Activated CD8-positive, alpha-beta memory T cell treated with anti-CD3 and anti-CD28 coated beads for 4 hours (primary cell): ENCODE results near the gene PLXNA2.

Experiments used
- DNase-seq, 2 donors: peaks; one replicate each; pipeline ENCODE4 v3.0.0-alpha.2; 2020; ENCODE audit warnings: low read depth in 2 of 2

The PLXNA2 gene

DNA sequence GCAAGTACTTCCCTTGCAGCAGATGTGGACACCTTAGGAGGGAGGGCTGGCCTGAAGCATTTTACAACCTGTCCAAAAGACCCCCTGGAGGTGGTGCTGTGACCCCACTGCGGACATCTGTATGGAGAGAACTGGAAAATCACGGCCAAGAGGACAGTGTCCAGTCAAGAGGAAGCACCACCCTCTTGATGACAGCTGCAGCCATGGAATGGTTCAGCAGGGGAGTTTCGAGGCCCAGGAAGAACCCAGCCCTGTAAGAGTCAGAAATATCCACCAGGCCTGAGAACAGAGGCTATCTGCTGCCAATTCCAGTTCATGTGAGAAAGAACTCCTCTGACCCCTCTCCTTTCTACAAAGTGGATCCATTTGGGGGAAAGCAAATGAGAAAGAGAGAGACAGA is 126.8 kb downstream of the PLXNA2 start:
- DNase-seq, result no peak

DNA sequence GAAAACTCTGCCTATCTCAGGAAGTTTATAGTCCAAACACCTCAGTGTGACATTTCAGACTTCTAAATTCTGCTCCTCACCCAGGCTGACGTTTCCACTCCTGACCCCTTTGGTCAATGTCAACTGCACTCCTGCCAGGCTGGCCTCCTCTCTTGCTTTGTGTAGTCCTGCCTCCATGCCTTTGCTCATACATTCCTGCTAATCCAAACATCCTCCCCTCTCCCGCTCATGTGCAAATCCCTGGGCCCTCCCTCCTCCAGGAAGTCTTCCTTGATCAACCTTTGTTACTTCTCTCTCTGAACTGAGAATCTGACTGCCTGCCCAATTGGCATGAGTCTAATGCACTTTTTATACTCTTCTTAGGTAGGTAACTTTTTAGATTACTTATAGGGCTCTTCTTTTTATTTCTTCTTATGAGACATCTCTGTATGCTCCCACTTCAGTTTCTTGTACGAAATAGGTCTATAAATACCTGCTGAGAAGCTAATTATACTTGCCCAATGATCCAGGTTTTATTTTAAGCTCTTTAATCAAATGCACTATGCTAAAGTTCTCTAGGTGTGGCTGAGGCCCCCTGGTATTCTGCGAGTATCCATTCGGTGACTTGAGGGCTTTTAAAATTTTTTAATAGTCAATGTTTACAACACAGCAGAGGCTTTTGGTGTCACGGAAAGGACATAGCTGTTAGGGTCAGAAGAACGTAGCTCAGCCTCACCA is 128.1 kb downstream of the PLXNA2 start:
- no peak for DNase-seq

DNA sequence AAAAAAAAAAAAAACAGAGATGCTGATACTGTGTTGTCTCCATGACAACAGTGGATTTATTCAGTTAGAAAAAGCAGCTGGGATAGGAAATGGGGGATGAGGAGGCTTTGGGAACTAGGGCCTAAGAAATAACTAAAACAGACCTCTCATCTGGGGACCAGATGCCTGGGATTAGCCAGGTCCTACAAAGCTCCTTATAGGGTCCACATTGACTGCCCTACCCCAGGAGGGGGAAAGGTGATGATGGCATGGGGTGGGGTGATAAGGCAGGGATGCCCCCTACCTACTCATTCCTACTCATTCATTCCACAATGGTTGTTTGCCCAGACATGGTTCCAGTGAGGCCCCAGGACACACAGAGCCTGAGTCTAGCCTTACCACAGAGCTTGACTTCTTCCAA is 131.2 kb downstream of the PLXNA2 start:
- DNase-seq, result no peak

GRCh38 chr1:208112401-208112800 is 131.8 kb downstream of the PLXNA2 start:
- no peak for DNase-seq

GRCh38 chr1:208111646-208112190 is 132.5 kb downstream of the PLXNA2 start:
- DNase-seq, result no peak

DNA sequence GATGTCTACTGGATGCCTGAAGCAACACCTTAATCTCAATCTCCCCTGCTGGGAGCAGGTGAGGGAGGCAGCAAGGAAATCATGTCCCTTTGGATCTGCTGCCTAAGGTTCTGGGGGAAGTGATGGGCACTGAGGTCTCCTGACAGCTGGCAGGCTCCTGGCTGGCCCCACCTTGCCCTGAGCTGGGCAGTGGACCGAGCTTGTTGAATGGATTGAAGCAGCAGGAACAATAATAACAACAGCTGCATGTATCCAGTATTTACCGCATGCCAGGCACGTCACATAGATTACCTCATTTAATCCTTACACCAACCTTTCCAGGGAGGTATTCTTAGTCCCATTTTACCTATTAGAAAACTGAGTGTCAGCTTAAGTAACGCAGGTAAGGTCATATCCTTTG is 133.9 kb downstream of the PLXNA2 start:
- no peak for DNase-seq

- no peak for DNase-seq
These were observed 135.4 kb downstream of the PLXNA2 start for GRCh38 chr1:208108646-208109330.

DNA sequence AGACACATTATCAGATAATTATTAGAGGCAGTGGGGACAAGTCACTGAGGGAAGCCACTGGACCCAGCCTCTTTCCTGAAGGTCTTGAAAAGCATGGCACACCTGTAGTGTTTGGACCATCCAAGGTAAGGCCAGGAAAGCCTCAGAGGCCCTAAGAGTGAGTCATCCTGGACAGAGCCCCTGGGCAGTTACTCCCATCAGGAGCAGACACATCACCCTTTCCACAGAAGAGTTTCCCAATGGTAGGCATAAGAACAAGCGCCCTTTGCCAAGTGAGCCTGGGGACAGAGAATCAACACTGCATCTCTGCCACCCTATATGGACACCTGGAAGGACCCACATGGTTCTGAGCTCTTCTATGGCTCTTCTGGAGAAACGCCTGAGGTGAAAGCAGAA is 136.0 kb downstream of the PLXNA2 start:
- no peak for DNase-seq

GRCh38 chr1:208107425-208108212 is 136.6 kb downstream of the PLXNA2 start:
- DNase-seq, result no peak

- DNase-seq, result no peak
These were observed 138.0 kb downstream of the PLXNA2 start for GRCh38 chr1:208106218-208106617.

GRCh38 chr1:208105756-208106155 is 138.4 kb downstream of the PLXNA2 start:
- no peak for DNase-seq

DNA sequence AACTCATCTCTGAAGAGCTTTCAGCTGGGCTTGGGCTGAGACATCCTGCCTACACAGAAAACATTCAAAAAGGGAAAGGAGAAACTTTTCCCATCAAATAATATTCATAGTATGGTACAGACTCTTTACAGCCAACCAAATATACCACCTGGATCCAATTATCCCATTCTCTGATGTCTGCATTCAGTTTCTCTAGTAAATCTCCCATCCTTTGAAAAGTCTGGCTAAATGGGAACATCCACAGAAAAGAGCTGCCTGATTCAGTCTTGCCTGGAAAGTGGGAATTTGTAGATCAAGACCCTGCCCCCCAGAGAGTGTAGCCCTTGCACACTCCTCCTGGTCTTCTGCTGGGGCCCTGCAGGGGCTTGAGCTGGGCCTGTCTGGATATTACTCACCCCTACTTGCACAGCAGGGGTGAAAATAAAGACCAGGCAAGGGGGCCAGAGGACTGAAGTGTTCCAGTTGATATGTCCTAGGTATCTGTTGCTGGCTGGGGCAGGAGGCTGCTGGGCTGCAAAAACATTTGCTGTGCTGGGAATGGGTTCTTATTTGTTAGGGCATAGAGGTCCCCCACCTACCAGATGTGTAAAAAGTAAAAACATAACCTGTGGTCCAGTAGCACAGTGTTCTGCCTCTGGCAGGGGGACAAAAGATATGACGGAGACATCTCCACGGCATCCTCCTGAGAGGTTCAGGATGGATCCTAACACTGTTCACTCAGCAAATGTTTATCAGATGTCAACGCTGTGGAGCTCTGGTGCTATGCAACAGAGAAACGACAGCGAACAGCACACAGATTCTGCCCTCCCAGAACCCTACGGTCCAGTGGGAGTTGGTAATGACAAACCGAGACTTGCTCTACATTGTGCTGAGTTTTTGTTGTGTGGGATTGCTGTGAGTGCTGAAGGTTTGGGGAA is 140.3 kb downstream of the PLXNA2 start:
- DNase-seq, result no peak

GRCh38 chr1:208101661-208102431 is 142.3 kb downstream of the PLXNA2 start:
- DNase-seq, result no peak

- DNase-seq, result no peak
These were observed 143.3 kb downstream of the PLXNA2 start for GRCh38 chr1:208100906-208101305.

DNA sequence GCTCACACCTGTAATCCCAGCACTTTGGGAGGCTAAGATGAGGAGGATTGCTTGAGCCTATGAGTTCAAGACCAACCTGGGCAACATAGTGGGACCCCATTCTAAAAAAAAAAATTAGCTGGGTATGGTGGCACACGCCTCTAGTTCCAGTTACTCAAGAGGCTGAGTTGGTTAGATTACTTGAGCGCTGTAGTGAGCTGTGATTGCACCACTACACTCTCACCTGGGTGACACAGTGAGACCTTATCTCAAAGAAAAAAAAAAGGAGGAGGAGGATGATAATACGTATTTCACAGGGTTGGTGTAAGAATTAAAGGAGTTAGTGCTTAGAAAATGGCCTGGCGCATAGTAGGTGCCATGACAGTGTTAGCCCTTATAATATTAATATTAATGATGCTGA is 144.1 kb downstream of the PLXNA2 start:
- DNase-seq, result no peak

DNA sequence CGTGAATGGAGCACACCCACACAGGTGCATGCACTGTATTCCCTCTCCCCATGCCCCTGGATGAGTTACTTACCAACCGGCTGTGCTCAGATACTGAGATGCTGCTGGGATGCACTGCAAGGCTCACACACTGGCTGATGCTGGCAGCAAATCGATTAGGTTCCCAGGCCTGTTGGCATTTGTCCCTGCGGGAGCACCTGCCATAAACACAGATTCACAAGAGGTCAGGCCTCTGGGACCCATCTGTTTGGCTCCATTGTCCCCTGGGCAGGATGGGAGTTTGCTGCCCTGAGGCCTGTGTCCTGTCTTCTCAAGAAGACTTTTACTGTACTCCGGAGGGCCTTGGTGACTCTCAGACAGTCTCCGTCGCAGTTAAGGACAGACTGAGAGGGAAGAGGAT is 145.4 kb downstream of the PLXNA2 start:
- DNase-seq, result no peak

- peak in 1 of 2 donors; percentile 27 for DNase-seq
These were observed 150.1 kb downstream of the PLXNA2 start for GRCh38 chr1:208093754-208094719.

GRCh38 chr1:208093046-208093445 is 151.1 kb downstream of the PLXNA2 start:
- no peak for DNase-seq
